IPS DF 19.7 (cell line): ENCODE measurements around the gene DYTN.
A peak's percentile ranks its signal among the peaks of the same experiment; 100 is the strongest.

Experiments used
- DNase-seq: peaks from one replicate; pipeline ENCODE4 v3.0.0-alpha.2; 2013; ENCODE audit warnings: low read depth, low spot score

Gene DYTN

GRCh38 chr2:206698811-206699210 lies 19.4 kb downstream of the DYTN start:
- DNase-seq, result no peak

GRCh38 chr2:206696910-206697309 lies 21.3 kb downstream of the DYTN start:
- no peak for DNase-seq

GRCh38 chr2:206693399-206694137 lies 24.6 kb downstream of the DYTN start:
- peak; percentile 25 for DNase-seq

GRCh38 chr2:206692971-206693370 lies 25.2 kb downstream of the DYTN start:
- DNase-seq, result no peak

- DNase-seq, result no peak
Measured at GRCh38 chr2:206688990-206689389, 29.2 kb downstream of the DYTN start.

DNA sequence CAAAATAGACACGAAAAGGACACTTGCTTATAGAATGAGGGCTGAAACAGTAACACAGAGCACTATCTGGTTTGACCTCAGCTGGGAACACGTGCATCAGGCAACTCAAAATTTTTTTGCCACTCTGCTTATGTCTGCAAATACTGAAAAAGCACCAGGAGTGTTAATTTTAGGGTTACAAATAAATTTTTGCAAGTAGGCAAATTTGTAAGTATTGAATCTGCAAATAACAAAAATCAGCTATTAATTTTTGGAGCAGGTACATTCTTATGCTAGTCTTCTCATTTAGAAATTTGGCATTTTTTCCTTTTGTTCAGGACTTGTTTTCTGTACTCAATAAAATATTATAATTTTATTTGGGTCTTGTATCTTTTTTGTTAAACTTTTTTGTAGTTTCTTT lies 29.7 kb downstream of the DYTN start:
- no peak for DNase-seq

- DNase-seq, result no peak
Measured at GRCh38 chr2:206683546-206683945, 34.6 kb downstream of the DYTN start.

GRCh38 chr2:206670531-206671319 lies 47.5 kb downstream of the DYTN start:
- DNase-seq, result no peak

DNA sequence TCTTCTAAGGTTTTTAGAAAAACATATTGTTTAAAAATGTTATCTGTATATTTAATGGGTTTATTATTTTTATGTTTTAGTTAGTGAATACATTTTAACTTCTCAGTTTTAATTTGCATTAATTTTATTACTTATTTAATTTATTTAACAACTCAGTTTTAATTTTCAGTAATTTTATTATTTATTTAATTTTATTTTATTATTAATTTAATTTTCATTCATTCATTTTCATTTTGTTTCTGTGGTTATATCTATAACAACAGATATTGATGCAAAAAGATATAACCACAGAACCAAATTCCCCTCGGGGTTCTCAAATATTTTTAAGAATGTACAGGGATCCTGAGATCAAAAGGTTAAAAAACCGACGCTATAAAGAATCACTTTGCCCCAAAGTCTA lies 52.9 kb downstream of the DYTN start:
- no peak for DNase-seq

DNA sequence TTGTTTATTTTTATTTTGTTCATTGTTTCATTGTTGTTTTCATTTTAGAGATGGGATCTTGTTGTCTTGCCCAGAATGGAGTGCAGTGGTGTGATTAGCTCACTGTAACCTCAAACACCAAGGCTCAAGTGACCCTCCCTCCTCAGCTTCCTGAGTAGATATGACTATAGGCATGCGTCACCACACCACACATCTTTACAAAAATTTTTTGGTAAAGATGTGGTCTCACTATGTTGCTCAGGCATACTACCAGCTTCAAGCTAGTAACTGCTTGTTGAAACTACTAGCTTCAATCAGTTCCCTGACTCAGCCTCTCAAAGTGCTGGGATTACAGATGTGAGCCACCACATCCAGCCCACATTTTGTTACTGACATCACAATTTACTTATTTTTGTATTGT lies 61.1 kb downstream of the DYTN start:
- DNase-seq, result no peak

DNA sequence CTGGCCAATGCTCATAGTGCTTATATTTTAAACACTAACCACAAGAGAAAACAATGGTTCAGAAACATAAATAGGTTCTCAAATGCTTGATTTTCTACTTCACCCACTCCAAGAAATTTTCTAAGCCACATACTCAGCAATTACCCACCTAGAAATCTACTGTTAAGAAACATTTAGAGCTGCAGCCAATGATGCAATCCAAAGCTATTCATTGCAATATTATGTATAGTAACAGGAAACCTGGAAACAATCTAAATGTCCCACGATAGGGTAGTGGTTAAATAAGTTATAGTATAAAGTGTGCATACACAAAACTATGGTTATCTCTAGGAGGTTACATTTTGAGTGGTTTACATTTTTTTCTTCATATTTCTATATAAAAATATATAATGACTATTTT lies 70.2 kb downstream of the DYTN start:
- no peak for DNase-seq

DNA sequence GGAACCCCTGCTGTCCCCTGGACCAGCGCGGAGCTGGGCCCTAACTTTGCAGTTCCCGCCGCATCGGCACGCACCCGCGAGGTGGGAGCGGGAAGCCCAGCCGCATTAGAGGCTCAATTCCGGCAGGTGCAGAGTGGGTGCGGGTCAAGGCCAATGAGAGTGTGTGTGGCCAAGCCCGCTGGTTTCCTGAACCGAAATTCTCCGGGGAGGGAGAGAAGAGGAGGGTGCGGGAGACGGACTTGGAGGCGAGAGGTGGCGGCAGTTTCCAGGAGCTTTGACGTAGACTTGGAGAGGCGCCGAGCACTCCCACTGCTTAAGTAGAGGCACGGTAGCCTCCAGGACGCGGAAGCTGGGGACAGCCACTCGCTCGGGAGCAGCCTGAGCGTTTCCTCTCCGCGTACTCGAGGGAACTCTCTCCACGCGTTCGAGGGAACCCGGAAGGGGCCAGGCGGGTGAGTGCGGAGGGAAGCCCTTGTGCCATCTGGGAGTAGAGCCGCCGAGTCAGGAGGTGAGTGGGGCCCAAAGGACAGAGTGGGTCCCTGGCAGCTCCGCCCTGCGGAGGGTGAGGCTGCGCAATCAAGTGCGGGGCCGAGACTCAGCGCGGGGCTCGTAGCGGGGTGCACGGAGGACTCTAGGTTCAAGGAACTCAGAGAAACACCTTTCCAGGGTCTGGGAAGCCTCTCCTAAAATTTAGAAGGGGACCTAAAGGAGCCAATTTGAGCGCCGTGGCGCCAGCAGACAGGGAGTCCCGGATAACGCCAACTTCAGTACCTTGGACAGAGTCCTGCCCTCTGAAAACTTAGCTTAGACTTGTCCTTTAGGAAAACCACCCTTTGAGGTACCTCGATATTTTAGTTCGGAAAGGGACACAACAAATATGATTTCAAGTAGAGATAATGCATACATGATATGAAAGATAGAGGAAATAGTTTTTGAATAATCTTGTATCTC lies 75.8 kb downstream of the DYTN start, which contains the start of gene FAM237A:
Gene FAM237A (plus strand): TSS at position 413 of the 951 bp plus-strand sequence. CDS start 1,750 bp downstream, outside the sequence.
- peak; percentile 52 for DNase-seq

DNA sequence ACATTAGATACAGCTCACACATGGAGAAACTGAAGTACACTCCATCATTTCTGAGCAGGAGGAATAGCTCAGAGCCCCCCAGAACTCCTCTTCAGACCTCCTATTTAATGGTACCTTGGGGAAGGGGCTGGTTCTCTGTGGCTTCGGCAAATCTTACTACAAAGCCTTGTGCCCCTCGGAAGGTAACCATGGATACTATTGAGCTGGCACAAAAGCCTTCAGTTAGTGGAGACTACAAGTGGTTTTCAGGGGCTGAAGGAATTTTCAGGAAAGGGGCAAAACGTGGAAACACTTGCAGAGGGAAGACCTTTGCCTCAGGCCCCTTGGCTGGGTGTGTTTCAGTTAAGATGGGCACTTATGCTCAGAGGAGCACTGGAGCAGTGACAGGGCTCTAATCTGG lies 77.0 kb downstream of the DYTN start:
- no peak for DNase-seq

DNA sequence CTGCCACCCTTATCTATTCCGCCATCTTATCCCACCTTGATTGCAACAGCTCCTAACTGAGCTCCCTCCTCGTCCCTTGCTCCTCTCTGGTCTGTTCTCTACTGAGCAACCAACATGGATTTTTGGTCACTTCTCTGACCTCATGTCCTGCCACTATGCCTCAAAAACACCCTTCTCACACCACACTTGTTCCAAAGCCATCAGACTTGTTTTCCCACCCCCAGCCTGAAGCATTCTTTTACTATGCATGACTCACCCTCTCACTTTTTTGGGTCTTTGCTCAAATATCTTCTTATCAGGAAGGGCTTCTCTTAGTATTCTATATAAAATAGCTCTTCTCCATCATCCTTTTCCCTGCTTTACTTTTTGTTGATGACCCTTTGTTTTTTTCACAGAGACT lies 78.6 kb downstream of the DYTN start:
- no peak for DNase-seq

GRCh38 chr2:206635015-206635414 lies 83.2 kb downstream of the DYTN start:
- no peak for DNase-seq

- no peak for DNase-seq
Measured at GRCh38 chr2:206631340-206631739, 86.9 kb downstream of the DYTN start.

GRCh38 chr2:206627632-206628031 lies 90.6 kb downstream of the DYTN start:
- DNase-seq, result no peak

- DNase-seq, result no peak
Measured at GRCh38 chr2:206626108-206626507, 92.1 kb downstream of the DYTN start.

DNA sequence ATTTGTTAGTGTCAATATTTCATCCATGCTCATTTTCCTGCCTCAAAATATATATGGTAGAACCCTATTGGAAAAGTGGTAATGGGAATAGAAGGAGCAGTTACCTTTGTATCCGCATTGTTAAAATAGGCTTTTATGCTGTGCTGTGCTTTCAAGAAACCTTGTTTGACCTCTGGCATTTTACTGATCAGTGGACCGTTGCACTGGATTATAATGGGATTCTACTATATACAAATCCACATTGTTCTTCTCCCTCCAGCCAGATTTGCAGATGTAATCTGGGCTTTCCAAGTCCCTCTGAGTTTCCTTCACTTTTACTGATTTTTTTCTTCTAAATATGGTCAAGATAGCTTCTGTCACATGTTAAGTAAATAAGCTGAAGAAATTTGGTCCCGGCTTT lies 99.2 kb downstream of the DYTN start:
- DNase-seq, result no peak

GRCh38 chr2:206616151-206616550 lies 102.0 kb downstream of the DYTN start:
- DNase-seq, result no peak

DNA sequence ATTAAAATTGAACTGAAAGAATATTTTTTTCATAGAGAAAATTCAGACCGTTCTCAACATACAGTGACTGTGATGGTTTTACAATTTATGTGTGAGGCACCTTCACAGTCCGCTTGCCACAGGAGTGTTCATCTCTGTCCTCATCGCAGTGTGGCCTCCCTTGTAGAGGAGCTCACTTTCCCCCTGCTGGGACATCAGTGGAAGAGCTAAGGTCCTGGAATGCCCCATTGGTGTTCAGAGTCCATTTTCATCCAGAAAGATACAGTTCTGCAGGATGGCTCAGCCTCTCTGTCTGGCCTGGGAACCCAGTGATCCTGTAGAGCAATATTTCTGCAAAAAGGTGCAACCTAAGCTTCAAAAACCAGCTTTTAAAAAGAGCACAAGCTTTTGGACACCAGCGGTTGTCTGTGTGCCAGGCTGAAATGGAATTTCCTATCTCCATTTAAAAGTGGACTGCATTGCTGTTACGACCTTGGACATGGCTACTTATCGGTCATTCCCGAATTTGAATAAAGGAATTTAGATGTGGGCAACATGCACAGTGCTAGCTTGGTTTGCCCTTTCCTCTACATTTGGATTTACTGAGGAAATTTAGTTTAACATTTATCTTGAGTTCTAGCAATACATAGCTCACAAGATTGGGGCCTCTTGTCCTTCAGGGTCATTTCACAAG lies 102.6 kb downstream of the DYTN start:
- no peak for DNase-seq
